GM23338 (cell line): ENCODE measurements around the gene PHACTR1. TPM values are rescaled to one million over a fixed set of nuclear protein-coding genes. Genes with fewer than 3 reads are reported as not detected.

Source experiments
- ATAC-seq: fragments of 200-7000 bp; cut with Tn5 transposase; 3 replicates; pipeline ENCODE4 v1.9.1; 2020
- DNase-seq: peaks from one replicate; pipeline ENCODE4 v3.0.0-alpha.2; 2015; ENCODE audit warnings: low spot score
- H2AFZ ChIP-seq: fragments of 200-600 bp; sonication (generic); 2 replicates; pipeline ENCODE4 v1.8.0; 2016; ENCODE audit warnings: antibody characterized with exemption, mild to moderate bottlenecking, moderate library complexity
- H3F3A ChIP-seq: fragments of 200-600 bp; sonication (generic); replicated peaks from 2 replicates; pipeline ENCODE4 v1.8.0; 2017; ENCODE audit warnings: antibody characterized with exemption, mixed run types, low read depth
- H3K27ac ChIP-seq: fragments of 200-600 bp; sonication (generic); 2 replicates; pipeline ENCODE4 v1.6.1; 2016; ENCODE audit warnings: low read depth
- H3K27me3 ChIP-seq: fragments of 200-600 bp; sonication (generic); 2 replicates; pipeline ENCODE4 v1.8.0; 2016; ENCODE audit warnings: mild to moderate bottlenecking, mixed run types, moderate library complexity; ENCODE audit not compliant: insufficient read depth
- H3K36me3 ChIP-seq: fragments of 200-600 bp; sonication (generic); 2 replicates; pipeline ENCODE4 v1.8.0; 2016; ENCODE audit warnings: mild to moderate bottlenecking; ENCODE audit not compliant: insufficient read depth
- H3K4me1 ChIP-seq: fragments of 200-600 bp; sonication (generic); 2 replicates; pipeline ENCODE4 v1.8.0; 2016; ENCODE audit warnings: mild to moderate bottlenecking, moderate library complexity; ENCODE audit not compliant: insufficient read depth
- H3K4me2 ChIP-seq: fragments of 200-600 bp; sonication (generic); 2 replicates; pipeline ENCODE4 v1.7.1; 2017; ENCODE audit warnings: mixed run types
- H3K4me3 ChIP-seq: fragments of 200-600 bp; sonication (generic); 2 replicates; pipeline ENCODE4 v1.6.1; 2016; ENCODE audit warnings: mixed run types
- H3K79me2 ChIP-seq: fragments of 200-600 bp; sonication (generic); replicated peaks from 2 replicates; pipeline ENCODE4 v1.8.0; 2017; ENCODE audit warnings: mild to moderate bottlenecking; ENCODE audit not compliant: insufficient read depth
- H3K9me2 ChIP-seq: fragments of 200-600 bp; sonication (generic); 2 replicates; pipeline ENCODE4 v1.8.0; 2017; ENCODE audit not compliant: insufficient read depth
- H4K20me1 ChIP-seq: fragments of 200-600 bp; sonication (generic); replicated peaks from 2 replicates; pipeline ENCODE4 v1.8.0; 2017; ENCODE audit warnings: mild to moderate bottlenecking; ENCODE audit not compliant: insufficient read depth
- H3K27ac Mint-ChIP-seq: 2 replicates; pipeline ENCODE4 v1.8.0; 2020; ENCODE audit warnings: inconsistent platforms, mild to moderate bottlenecking, moderate library complexity, mixed read lengths
- H3K27me3 Mint-ChIP-seq: 3 replicates; pipeline ENCODE4 v1.8.0; 2022; ENCODE audit warnings: low read depth, mild to moderate bottlenecking, moderate library complexity, mixed read lengths, inconsistent platforms; ENCODE audit not compliant: insufficient read depth, poor library complexity
- H3K36me3 Mint-ChIP-seq: 3 replicates; pipeline ENCODE4 v1.8.0; 2021; ENCODE audit warnings: low read depth, mild to moderate bottlenecking, inconsistent platforms, moderate library complexity, mixed read lengths
- H3K4me1 Mint-ChIP-seq: 3 replicates; pipeline ENCODE4 v1.8.0; 2020; ENCODE audit warnings: mild to moderate bottlenecking, inconsistent platforms, mixed read lengths
- H3K4me3 Mint-ChIP-seq: 3 replicates; pipeline ENCODE4 v1.8.0; 2021; ENCODE audit warnings: moderate library complexity, mild to moderate bottlenecking, inconsistent platforms, mixed read lengths
- H3K9me3 Mint-ChIP-seq: 3 replicates; pipeline ENCODE4 v1.8.0; 2020; ENCODE audit warnings: moderate library complexity, mild to moderate bottlenecking, inconsistent platforms, mixed read lengths
- CREB1 ChIP-seq: fragments of 250-450 bp; sonication (Bioruptor Pico); IDR thresholded peaks from 2 replicates; pipeline ENCODE4 v1.5.0; 2020; ENCODE audit warnings: low read depth, mild to moderate bottlenecking, moderate library complexity
- ETS1 ChIP-seq: IDR thresholded peaks from 2 replicates; pipeline ENCODE4 v1.6.1; 2016; ENCODE audit warnings: antibody characterized with exemption
- EZH2 ChIP-seq: fragments of 200-600 bp; sonication (generic); IDR thresholded peaks from one replicate; pipeline ENCODE4 v1.8.0; 2017; ENCODE audit warnings: antibody characterized with exemption, mild to moderate bottlenecking, low read depth; ENCODE audit not compliant: unreplicated experiment
- EZH2phosphoT487 ChIP-seq: fragments of 200-600 bp; sonication (generic); IDR thresholded peaks from one replicate; pipeline ENCODE4 v1.8.1; 2018; ENCODE audit warnings: antibody characterized with exemption; ENCODE audit not compliant: unreplicated experiment
- JUNB ChIP-seq: IDR thresholded peaks from one replicate; pipeline ENCODE4 v1.6.1; 2016; ENCODE audit warnings: antibody characterized with exemption; ENCODE audit not compliant: unreplicated experiment
- NANOG ChIP-seq: IDR thresholded peaks from 2 replicates; pipeline ENCODE4 v1.6.1; 2016; ENCODE audit warnings: antibody characterized with exemption, borderline replicate concordance
- POLR2AphosphoS5 ChIP-seq: IDR thresholded peaks from 2 replicates; pipeline ENCODE4 v1.6.1; 2016; ENCODE audit warnings: antibody characterized with exemption, low read depth
- REST ChIP-seq: IDR thresholded peaks from one replicate; pipeline ENCODE4 v1.6.1; 2018; ENCODE audit warnings: antibody characterized with exemption; ENCODE audit not compliant: unreplicated experiment
- STAT1 ChIP-seq: IDR thresholded peaks from one replicate; pipeline ENCODE4 v1.6.1; 2016; ENCODE audit warnings: antibody characterized with exemption; ENCODE audit not compliant: unreplicated experiment
- ZNF114 ChIP-seq: fragments of 250-450 bp; sonication (Bioruptor Pico); IDR thresholded peaks from 2 replicates; pipeline ENCODE4 v1.5.0; 2020; ENCODE audit warnings: mild to moderate bottlenecking, moderate library complexity
- ZNF331 ChIP-seq: fragments of 250-450 bp; sonication (Bioruptor Pico); IDR thresholded peaks from 2 replicates; pipeline ENCODE4 v1.5.0; 2020; ENCODE audit warnings: low read depth, mild to moderate bottlenecking, moderate library complexity
- ZNF462 ChIP-seq: fragments of 250-450 bp; sonication (Bioruptor Pico); IDR thresholded peaks from 2 replicates; pipeline ENCODE4 v1.5.0; 2020; ENCODE audit warnings: mild to moderate bottlenecking, moderate library complexity
- polyA plus RNA-seq: library from polyadenylated mRNA; unstranded; fragments of >200 nt; fragmentation: Nextera tagmentation; extraction: Ambion mirVana; gene quantifications from 2 replicates; pipeline ENCODE4 v1.2.1, GENCODE V29; 2016
- total RNA-seq: library from RNA; depleted of rRNA; stranded (reverse); fragments of >200 nt; shearing (Covaris generic); gene quantifications from 2 replicates; pipeline ENCODE4 v1.2.3, GENCODE V29; 2014

Gene PHACTR1
- total and polyA plus RNA-seq, 2 experiments from 2014 or later, result 5.9 to 19.3 TPM

DNA sequence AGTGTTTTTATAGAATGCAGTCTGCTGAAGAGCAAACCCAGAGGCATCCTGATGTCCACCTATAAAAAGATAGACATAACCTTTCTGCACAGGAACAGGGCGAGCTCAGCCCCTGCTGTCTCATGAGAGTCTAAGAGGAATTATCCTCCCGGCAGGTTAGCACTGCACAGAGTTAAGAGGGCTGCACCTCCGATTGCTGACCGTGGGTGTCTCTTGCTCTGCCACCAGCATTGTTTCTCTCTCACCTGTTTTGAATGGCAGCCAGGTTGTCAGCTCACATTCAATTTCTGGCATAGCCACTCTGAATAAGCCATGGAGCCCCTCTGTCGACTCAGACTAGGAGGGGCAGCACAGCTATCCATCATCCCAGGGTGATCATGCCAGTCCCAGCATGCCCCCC, 211.2 kb downstream of the PHACTR1 start:
- H3F3A ChIP-seq, result no peaks in the 10 kb centered on the region
- no peaks in the 10 kb centered on the region for H3K79me2 ChIP-seq
- H3K27ac ChIP-seq, result no peak overlapping the region
- no peak overlapping the region for H3K27ac Mint-ChIP-seq
- H3K36me3 Mint-ChIP-seq, result no peaks in the 10 kb centered on the region
- no peaks in the 10 kb centered on the region for H4K20me1 ChIP-seq
- peaks cover 15% of the 10 kb centered on the region for H3K4me1 Mint-ChIP-seq
- no peaks in the 10 kb centered on the region for H3K27me3 ChIP-seq
- no peaks in the 10 kb centered on the region for H3K36me3 ChIP-seq
- H3K27me3 Mint-ChIP-seq, result peaks cover 2% of the 10 kb centered on the region
- no peak overlapping the region for H3K4me2 ChIP-seq
- DNase-seq, result no peak
- H2AFZ ChIP-seq, result no peak overlapping the region
- no peak overlapping the region for H3K4me3 ChIP-seq
- no peaks in the 10 kb centered on the region for H3K9me3 Mint-ChIP-seq
- no peaks in the 10 kb centered on the region for H3K9me2 ChIP-seq
- 0 out of 2 replicates have a peak, but pooled peaks cover 2% of the 10 kb centered on the region for H3K4me1 ChIP-seq
- TF ChIP-seq EZH2, result no peak
- no peak overlapping the region for H3K4me3 Mint-ChIP-seq
- no peak for ATAC-seq

DNA sequence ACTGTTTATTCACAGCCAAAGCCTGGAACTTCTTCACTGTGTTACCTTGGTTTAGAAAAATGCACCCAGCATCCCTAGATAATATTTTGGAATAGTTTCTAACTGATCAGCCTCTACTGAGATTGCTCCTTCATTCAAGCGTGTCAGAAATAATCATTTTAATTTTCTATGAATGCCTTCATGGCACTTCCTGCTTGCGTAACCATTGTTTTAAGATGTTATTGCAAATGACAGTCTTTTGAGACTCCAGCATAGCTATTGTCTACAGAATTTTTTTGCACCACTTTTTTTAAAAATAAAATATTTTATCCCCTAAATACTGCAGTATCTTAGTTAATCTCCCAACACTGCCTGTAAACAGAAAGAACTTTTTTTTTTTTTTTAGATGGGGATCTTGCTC, 213.1 kb downstream of the PHACTR1 start:
- H4K20me1 ChIP-seq, result no peaks in the 10 kb centered on the region
- H3K27ac Mint-ChIP-seq, result no peak overlapping the region
- no peak overlapping the region for H2AFZ ChIP-seq
- no peaks in the 10 kb centered on the region for H3K79me2 ChIP-seq
- H3K36me3 Mint-ChIP-seq, result no peaks in the 10 kb centered on the region
- DNase-seq, result no peak
- no peaks in the 10 kb centered on the region for H3K36me3 ChIP-seq
- H3F3A ChIP-seq, result no peaks in the 10 kb centered on the region
- peaks cover 2% of the 10 kb centered on the region for H3K27me3 Mint-ChIP-seq
- H3K4me2 ChIP-seq, result no peak overlapping the region
- no peak overlapping the region for H3K27ac ChIP-seq
- H3K4me3 ChIP-seq, result no peak overlapping the region
- no peak for ATAC-seq
- H3K4me1 ChIP-seq, result no peaks in the 10 kb centered on the region
- no peaks in the 10 kb centered on the region for H3K27me3 ChIP-seq
- H3K4me1 Mint-ChIP-seq, result peaks cover 13% of the 10 kb centered on the region
- no peak overlapping the region for H3K4me3 Mint-ChIP-seq
- H3K9me3 Mint-ChIP-seq, result no peaks in the 10 kb centered on the region; the same call in 2 of the 3 replicates
- no peaks in the 10 kb centered on the region for H3K9me2 ChIP-seq
- TF ChIP-seq ETS1 (no peak), NANOG (no peak), EZH2 (no peak), JUNB (no peak), ZNF114 (CRISPR knock-in tag) (no peak), EZH2phosphoT487 (no peak), STAT1 (no peak), ZNF331 (CRISPR knock-in tag) (no peak), CREB1 (CRISPR knock-in tag) (no peak), ZNF462 (no peak), POLR2AphosphoS5 (no peak), REST (no peak)
